ENCODE measurements around the gene PARP8.

- TF ChIP-seq, protein P1, sequence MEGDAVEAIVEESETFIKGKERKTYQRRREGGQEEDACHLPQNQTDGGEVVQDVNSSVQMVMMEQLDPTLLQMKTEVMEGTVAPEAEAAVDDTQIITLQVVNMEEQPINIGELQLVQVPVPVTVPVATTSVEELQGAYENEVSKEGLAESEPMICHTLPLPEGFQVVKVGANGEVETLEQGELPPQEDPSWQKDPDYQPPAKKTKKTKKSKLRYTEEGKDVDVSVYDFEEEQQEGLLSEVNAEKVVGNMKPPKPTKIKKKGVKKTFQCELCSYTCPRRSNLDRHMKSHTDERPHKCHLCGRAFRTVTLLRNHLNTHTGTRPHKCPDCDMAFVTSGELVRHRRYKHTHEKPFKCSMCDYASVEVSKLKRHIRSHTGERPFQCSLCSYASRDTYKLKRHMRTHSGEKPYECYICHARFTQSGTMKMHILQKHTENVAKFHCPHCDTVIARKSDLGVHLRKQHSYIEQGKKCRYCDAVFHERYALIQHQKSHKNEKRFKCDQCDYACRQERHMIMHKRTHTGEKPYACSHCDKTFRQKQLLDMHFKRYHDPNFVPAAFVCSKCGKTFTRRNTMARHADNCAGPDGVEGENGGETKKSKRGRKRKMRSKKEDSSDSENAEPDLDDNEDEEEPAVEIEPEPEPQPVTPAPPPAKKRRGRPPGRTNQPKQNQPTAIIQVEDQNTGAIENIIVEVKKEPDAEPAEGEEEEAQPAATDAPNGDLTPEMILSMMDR (IDR thresholded peaks at IDR 0.05; ENCODE audit: low read length), result no peak
- no peak for TF ChIP-seq EZH2 (IDR thresholded peaks at IDR 0.05; ENCODE audit: borderline replicate concordance, low read length)
Observed at GRCh38 chr5:50717651-50718050, 51.2 kb downstream of the PARP8 start.
